ENCODE data around the gene INPP1.
A peak's percentile ranks its signal among the peaks of the same experiment; 100 is the strongest.
"Not testable (repeated sequence)": the region's sequence is repeated elsewhere in the genome, so short reads cannot be mapped to it uniquely, and the experiment has no call there.

Gene INPP1

GRCh38 chr2:190334479-190335224 lies 8.7 kb upstream of the INPP1 start:
- DNase-seq, result no peak

- DNase-seq, result no peak
Observed at GRCh38 chr2:190335225-190335559, 8.2 kb upstream of the INPP1 start.

- DNase-seq, result not testable (repeated sequence)
Observed at GRCh38 chr2:190335584-190335983, 7.8 kb upstream of the INPP1 start.

- DNase-seq, result no peak
Observed at GRCh38 chr2:190336420-190336819, 7.0 kb upstream of the INPP1 start.

DNA sequence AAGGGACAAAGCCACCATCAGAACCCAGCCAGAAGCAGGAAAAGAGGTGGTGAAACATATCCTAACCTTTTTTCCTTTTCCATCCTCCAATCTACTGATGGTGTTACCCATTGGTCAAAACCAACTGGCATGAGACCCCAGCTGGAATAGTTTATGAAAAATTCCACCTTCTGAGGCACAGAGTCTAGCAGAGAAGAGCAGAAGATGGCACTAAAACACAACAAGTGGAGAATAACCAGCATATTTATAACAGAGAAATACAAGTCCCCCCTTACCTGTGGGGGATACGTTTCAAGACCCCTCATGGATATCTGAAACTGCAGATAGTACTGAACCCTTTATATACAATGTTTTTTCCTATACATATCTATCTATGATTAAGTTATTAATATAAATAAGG lies 4.9 kb upstream of the INPP1 start:
- DNase-seq, result no peak

- DNase-seq, result no peak
Observed at GRCh38 chr2:190339394-190339793, 4.0 kb upstream of the INPP1 start.

DNA sequence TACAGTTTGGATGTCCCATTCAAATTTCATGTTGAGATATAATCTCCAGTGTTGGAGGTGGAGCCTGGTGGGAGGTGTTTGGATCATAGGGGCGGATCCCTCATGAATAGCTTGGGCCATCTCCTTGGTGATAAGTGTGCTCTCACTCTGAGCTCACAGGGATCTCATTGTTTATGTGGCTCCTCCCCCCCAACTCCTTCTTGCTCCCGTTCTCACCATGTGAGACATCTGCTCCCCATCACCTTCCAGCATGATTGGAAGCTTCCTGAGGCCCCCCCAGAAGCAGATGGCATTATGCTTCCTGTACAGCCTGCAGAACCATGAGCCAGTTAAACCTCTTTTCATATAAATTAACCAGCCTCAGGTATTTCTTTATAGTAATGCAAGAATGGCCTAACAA lies 3.0 kb upstream of the INPP1 start:
- peak; percentile 38 for DNase-seq

DNA sequence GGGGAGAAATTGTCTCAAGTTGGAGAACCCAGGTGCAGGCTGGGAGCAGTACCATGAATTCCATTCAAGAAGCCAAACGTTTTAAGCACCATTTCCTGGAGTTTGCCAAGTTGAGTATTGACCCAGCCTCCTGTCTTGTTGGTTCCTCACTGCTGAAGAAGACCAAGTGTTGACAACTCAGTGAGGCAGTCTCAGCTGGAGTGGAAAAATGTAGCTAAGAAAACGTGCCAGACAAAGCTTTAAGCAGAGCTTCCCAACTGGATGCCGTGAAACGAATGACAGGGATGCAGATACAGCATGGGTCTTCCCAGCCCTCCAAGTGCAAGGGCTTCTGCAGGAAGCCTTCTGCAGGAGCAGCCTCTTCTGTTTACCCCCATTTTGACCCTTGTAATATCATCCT lies 778 bp upstream of the INPP1 start:
- no peak for DNase-seq

DNA sequence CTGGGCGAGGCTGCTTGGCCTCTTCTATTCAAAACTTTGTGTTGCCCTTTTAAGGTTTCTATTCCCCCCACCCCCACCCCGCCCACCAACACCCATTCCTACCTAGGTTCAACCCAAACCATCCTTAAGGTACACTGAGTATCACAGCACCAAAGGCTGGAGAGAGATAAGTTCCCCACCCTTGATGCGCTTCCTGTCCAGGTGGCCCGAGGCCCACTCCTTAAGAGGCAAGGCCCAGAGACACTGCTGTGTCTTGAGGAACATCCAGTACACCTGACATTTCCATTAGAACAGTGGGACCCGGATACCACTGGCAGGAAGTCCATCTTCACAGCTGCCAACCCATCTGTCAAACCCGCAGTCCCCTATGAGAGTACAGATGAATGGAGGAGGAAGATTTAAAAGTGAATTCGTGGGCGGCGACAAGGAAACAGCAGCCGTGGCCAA lies 277 bp upstream of the INPP1 start:
- DNase-seq, result no peak

DNA sequence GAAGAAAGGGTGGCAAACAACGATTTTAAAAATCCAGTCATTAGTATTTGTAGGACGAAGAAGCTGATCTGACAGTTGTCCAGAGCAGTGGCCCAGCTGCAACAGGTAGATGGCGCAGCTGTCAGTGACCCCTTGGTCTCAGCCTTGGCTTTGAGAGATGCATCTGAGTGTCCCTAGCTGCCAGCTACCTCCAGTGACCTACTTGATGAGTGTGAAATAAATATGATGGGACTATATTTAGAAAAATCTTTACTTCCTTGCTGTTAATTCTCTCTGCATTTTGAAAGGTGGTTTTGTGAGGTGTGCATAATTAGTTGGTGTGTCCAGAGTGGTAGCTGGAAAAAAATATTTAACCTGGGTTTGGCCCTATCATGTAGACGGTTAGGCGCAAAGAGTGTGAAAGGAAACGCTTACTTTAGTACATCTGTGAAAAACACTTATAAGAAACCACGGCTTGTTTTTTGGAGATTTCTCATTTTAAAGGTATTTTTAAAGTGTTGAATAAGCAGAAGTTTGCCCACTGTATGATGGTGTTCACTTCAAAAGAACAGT lies 963 bp downstream of the INPP1 start:
- DNase-seq, result no peak

- DNase-seq, result no peak
Observed at GRCh38 chr2:190350371-190350770, 7.0 kb downstream of the INPP1 start.

GRCh38 chr2:190351955-190352354 lies 8.6 kb downstream of the INPP1 start:
- DNase-seq, result no peak

DNA sequence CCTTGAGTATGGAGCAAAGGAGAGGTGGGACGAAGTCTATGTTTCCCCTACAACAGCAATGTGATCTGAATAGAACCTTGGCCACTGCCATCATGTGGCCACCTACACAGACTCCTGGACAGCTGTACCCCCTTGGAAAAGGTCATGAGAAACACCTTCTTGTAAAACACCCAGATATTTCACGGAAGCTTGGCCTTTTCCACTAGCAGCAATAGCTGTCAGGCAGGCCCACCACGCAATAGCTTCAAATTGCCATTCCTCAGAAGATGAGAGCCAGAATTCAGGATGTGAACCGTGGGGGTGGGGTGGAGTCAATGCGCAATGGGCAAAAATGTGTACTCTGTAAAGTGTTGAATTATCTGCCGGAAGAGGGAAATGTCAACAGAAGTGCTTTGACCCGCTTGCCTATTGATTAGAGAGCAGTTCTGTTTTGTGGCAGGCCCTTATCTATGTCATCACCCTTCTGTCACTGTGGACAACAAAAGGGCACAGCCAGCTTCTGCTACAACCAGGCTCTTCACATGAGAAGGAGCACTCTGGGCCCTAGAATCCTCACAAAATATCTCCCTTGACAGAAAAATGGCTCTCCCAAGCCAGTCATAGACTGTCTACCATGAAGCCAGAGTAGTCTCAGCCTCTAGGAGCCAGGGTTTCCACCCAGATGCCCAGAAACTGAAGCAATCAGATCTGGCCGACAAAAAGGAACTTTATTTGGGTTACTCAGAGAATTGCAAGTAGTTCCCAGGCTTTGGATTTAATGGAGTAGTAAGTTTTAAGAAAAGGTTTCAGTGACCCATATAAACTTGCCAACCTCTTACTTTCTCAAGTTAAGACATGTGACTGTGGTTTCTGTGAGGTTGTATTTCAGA lies 9.5 kb downstream of the INPP1 start:
- DNase-seq, result no peak

DNA sequence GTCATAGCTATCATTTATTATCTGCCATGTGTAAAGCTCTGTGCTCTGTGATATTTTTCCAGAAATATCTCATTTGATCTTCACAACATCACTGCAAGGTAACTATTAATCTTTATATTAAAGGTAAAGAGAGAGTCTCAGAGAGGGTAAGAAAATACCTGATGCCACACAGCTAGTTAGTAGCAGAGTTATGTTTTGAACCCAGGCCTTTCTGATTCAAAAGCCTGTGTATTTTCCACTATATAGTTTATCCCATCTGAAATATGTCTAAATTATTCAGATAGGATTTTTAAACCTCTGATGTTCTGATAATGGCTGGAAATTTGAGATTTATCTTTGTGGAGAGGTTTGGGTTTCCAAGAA lies 10.1 kb downstream of the INPP1 start:
- no peak for DNase-seq

GRCh38 chr2:190354003-190354690 lies 10.8 kb downstream of the INPP1 start:
- no peak for DNase-seq

GRCh38 chr2:190355968-190356644 lies 12.7 kb downstream of the INPP1 start:
- DNase-seq, result no peak

- DNase-seq, result no peak
Observed at GRCh38 chr2:190357600-190357999, 14.2 kb downstream of the INPP1 start.

GRCh38 chr2:190358655-190359448 lies 15.5 kb downstream of the INPP1 start:
- DNase-seq, result not testable (repeated sequence)

DNA sequence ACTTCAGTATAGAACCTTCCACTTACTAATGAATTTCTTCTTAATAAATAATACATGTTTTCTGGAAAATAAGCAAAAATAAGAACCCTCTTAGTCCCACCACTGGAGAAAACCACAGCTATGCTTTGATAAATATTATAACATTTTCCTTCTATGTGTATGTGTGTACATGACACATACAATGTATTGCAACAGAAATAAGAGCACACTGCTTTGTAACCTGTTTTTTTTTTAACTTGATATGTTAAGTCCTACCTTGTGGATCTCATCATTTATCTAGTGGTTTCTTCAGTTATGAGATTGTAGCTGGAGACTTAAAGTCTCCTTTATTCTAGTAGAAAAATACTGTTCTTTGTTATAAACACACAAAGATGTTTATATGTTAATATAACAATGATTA lies 17.2 kb downstream of the INPP1 start:
- no peak for DNase-seq

GRCh38 chr2:190360965-190361364 lies 17.6 kb downstream of the INPP1 start:
- DNase-seq, result no peak

DNA sequence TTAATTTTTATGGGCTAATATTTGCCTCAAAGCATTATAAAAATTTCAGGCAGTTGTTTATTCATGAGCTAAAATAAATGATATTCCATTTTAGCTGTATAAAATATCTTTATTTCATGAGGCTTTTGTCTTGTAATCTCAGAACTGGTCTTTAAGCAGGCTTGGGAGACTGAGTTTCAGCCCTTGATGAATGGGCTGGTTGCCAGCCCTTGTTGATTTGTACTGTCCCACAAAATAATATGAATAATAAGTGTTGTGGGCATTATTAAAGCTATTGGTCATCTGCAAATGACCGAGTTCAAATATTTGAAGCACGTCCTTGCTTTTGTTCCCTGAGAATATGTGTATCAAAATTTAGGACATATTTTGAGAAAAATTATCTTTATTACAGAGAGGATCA lies 18.2 kb downstream of the INPP1 start:
- DNase-seq, result no peak

- DNase-seq, result no peak
Observed at GRCh38 chr2:190362894-190363293, 19.5 kb downstream of the INPP1 start.

All from NCI-H1436 treated with DMSO at 0.1 percent for 48 hours (cell line).